SK-N-SH (cell line): ENCODE data around the gene UBE2G2.

ENCODE experiments used
- EP300 ChIP-seq, 2 experiments: IDR thresholded peaks; 2 replicates each; pipeline versions ENCODE4 v1.4.0 to v1.6.1; 2012; ENCODE audit warnings: borderline replicate concordance in 1 of 2, low read depth in 1 of 2, low read length in 1 of 2
- EZH2phosphoT487 ChIP-seq: fragments of 200-600 bp; sonication (generic); IDR thresholded peaks from 2 replicates; pipeline ENCODE4 v1.6.1; 2017; ENCODE audit warnings: low read depth, mixed run types, mild to moderate bottlenecking, antibody characterized with exemption, moderate library complexity, borderline replicate concordance
- GABPA ChIP-seq: IDR thresholded peaks from 2 replicates; pipeline ENCODE4 v1.4.0; 2012; ENCODE audit warnings: low read depth, mild to moderate bottlenecking
- MXI1 ChIP-seq: IDR thresholded peaks from 2 replicates; pipeline ENCODE4 v1.6.1; 2012; ENCODE audit warnings: mild to moderate bottlenecking, low read depth, low read length, improper control_type of control experiment
- NFIC ChIP-seq: IDR thresholded peaks from 2 replicates; pipeline ENCODE4 v1.4.0; 2012; ENCODE audit warnings: borderline replicate concordance
- POLR2AphosphoS5 ChIP-seq: IDR thresholded peaks from 2 replicates; pipeline ENCODE4 v1.6.1; 2012; ENCODE audit warnings: low read depth, low read length
- RCOR1 ChIP-seq: fragments of 150-350 bp; IDR thresholded peaks from 2 replicates; pipeline ENCODE4 v1.6.1; 2017; ENCODE audit warnings: antibody characterized with exemption, low read length
- SMC3 ChIP-seq: IDR thresholded peaks from 2 replicates; pipeline ENCODE4 v1.6.1; 2012; ENCODE audit warnings: low read depth, low read length, improper control_type of control experiment
- YY1 ChIP-seq: IDR thresholded peaks from 2 replicates; pipeline ENCODE4 v1.4.0; 2012; ENCODE audit warnings: low read depth, mild to moderate bottlenecking
- TF ChIP-seq, protein P1 (sequence below): fragments of 200-600 bp; sonication (generic); IDR thresholded peaks from 2 replicates; pipeline ENCODE4 v1.6.1; 2017; ENCODE audit warnings: antibody characterized with exemption, mild to moderate bottlenecking, moderate library complexity
- TF ChIP-seq, protein P2 (sequence below): IDR thresholded peaks from 2 replicates; pipeline ENCODE4 v1.4.0; 2012; ENCODE audit warnings: low read depth
- TF ChIP-seq, protein P3 (sequence below): IDR thresholded peaks from 2 replicates; pipeline ENCODE4 v1.4.0; 2012; ENCODE audit warnings: low read depth, borderline replicate concordance
- TF ChIP-seq, protein P4 (sequence below): fragments of 150-350 bp; IDR thresholded peaks from 2 replicates; pipeline ENCODE4 v1.6.1; 2017; ENCODE audit warnings: antibody characterized with exemption, low read length, low read depth, borderline replicate concordance
- TF ChIP-seq, protein P5 (sequence below): IDR thresholded peaks from 2 replicates; pipeline ENCODE4 v1.6.1; 2012; ENCODE audit warnings: mild to moderate bottlenecking, low read depth, low read length, moderate library complexity

DNA sequence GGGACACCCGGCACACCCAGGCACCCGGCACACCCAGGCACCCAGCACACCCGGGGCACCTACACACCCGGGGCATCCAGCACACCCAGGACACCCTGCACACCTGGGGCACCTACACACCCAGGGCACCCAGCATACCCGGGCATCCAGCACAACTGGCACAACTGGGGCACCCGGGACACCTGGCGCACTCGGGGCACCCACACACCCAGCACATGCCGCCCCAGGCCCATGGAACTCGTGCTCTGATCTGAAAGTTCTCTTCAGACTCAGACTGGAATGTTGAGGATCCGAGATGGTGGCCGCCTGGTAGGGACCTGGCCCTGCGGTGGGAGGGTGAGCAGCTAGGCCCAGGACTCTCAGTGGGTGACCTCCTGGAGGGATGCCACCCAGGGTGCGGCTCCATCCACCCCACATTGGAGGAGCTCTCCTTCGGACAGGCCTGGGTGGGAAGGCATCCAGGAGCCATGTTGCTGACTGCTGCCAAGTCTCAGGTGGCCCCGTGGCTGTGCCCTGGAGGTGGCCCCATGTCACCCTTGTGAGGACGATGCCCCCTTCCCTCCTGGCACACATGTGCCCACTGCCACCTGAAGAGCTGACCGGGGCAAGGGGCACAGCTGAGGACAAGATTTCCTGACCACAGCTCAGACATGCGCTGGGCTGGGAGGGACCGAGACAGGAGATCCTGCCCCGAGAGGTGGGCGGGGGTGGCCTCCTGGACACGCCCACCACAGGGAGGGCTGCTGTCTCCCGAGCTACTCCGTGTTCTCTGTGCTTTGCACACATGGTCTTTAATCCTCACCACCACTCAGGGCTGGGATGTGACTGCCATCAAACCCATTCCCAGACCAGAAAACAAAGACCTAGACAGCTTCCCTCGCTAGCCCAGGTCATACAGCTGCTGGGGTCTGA lies 37.0 kb downstream of the UBE2G2 start:
- TF ChIP-seq, protein P1, sequence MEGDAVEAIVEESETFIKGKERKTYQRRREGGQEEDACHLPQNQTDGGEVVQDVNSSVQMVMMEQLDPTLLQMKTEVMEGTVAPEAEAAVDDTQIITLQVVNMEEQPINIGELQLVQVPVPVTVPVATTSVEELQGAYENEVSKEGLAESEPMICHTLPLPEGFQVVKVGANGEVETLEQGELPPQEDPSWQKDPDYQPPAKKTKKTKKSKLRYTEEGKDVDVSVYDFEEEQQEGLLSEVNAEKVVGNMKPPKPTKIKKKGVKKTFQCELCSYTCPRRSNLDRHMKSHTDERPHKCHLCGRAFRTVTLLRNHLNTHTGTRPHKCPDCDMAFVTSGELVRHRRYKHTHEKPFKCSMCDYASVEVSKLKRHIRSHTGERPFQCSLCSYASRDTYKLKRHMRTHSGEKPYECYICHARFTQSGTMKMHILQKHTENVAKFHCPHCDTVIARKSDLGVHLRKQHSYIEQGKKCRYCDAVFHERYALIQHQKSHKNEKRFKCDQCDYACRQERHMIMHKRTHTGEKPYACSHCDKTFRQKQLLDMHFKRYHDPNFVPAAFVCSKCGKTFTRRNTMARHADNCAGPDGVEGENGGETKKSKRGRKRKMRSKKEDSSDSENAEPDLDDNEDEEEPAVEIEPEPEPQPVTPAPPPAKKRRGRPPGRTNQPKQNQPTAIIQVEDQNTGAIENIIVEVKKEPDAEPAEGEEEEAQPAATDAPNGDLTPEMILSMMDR: no peak
- TF ChIP-seq GABPA (no peak), SMC3 (no peak), YY1 (no peak), MXI1 (no peak), POLR2AphosphoS5 (no peak), NFIC (no peak), EZH2phosphoT487 (no peak), RCOR1 (no peak), EP300 (IDR thresholded peaks at IDR 0.05; ENCODE audit: borderline replicate concordance in 1 of 2, low read depth in 1 of 2, low read length in 1 of 2) (no peak)
- TF ChIP-seq, protein P2, sequence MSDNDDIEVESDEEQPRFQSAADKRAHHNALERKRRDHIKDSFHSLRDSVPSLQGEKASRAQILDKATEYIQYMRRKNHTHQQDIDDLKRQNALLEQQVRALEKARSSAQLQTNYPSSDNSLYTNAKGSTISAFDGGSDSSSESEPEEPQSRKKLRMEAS: no peak
- TF ChIP-seq, protein P3, sequence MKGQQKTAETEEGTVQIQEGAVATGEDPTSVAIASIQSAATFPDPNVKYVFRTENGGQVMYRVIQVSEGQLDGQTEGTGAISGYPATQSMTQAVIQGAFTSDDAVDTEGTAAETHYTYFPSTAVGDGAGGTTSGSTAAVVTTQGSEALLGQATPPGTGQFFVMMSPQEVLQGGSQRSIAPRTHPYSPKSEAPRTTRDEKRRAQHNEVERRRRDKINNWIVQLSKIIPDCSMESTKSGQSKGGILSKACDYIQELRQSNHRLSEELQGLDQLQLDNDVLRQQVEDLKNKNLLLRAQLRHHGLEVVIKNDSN: no peak
- TF ChIP-seq, protein P4, sequence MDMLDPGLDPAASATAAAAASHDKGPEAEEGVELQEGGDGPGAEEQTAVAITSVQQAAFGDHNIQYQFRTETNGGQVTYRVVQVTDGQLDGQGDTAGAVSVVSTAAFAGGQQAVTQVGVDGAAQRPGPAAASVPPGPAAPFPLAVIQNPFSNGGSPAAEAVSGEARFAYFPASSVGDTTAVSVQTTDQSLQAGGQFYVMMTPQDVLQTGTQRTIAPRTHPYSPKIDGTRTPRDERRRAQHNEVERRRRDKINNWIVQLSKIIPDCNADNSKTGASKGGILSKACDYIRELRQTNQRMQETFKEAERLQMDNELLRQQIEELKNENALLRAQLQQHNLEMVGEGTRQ: no peak
- TF ChIP-seq, protein P5, sequence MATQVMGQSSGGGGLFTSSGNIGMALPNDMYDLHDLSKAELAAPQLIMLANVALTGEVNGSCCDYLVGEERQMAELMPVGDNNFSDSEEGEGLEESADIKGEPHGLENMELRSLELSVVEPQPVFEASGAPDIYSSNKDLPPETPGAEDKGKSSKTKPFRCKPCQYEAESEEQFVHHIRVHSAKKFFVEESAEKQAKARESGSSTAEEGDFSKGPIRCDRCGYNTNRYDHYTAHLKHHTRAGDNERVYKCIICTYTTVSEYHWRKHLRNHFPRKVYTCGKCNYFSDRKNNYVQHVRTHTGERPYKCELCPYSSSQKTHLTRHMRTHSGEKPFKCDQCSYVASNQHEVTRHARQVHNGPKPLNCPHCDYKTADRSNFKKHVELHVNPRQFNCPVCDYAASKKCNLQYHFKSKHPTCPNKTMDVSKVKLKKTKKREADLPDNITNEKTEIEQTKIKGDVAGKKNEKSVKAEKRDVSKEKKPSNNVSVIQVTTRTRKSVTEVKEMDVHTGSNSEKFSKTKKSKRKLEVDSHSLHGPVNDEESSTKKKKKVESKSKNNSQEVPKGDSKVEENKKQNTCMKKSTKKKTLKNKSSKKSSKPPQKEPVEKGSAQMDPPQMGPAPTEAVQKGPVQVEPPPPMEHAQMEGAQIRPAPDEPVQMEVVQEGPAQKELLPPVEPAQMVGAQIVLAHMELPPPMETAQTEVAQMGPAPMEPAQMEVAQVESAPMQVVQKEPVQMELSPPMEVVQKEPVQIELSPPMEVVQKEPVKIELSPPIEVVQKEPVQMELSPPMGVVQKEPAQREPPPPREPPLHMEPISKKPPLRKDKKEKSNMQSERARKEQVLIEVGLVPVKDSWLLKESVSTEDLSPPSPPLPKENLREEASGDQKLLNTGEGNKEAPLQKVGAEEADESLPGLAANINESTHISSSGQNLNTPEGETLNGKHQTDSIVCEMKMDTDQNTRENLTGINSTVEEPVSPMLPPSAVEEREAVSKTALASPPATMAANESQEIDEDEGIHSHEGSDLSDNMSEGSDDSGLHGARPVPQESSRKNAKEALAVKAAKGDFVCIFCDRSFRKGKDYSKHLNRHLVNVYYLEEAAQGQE: no peak
